Measurements from ENCODE around the gene SESTD1. TPM values are rescaled to one million over a fixed set of nuclear protein-coding genes. Genes with fewer than 3 reads are reported as not detected.

SESTD1 gene
- total RNA-seq, 1 experiment from 2014 or later = 26.8 TPM

DNA sequence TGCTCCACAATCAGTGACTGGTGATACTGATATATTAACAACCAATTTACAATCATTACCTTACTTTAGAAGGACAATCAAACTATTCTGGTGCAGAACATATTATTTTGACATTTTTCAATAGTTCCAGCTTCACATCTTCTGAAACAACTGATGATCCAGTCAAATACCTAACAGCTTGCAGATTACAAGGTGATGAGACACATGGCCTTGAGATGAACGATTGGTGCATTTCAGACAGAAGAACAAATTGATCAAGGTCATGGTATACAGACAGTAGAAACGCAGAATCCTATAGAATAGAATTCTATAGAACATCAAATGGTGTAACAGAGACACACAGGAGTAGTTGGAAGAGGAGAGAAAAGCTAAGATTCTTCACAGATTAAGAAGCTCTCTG, 24.8 kb downstream of the SESTD1 start:
- H3K9me3 ChIP-seq (replicated peaks) = no peaks in the 10 kb centered on the region
- H3K36me3 ChIP-seq = no peaks in the 10 kb centered on the region
- DNase-seq (ENCODE audit: low read depth in 1 of 2, low spot score in 2 of 2) = no peak
- H3K27me3 ChIP-seq (replicated peaks) = no peaks in the 10 kb centered on the region
- H3K27ac ChIP-seq = no peak overlapping the region
- peaks cover 5% of the 10 kb centered on the region for H3K4me1 ChIP-seq (replicated peaks)
- no peak overlapping the region for H3K4me3 ChIP-seq

DNA sequence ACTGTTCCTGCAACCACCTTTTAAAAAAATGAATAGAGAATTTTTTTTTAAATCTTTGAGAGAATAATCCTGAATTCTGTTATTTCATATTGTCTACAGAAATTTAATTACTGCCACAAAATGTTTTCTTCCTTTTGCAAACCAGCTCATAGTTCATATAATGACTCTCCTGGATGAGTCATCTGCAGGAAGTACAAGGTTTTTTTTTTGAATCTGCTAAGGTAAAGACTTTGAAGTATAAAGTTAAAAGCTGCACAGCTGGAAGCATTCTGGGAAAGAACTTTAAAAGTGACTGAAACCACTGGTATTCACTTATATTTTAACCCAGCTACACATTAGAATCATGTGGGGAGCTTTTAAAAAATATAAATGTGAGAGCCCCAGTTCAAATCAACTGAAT, 25.4 kb downstream of the SESTD1 start:
- DNase-seq (ENCODE audit: low read depth in 1 of 2, low spot score in 2 of 2) = no peak
- Histone ChIP-seq H3K27ac (no peak overlapping the region), H3K36me3 (no peaks in the 10 kb centered on the region), H3K27me3 (replicated peaks) (no peaks in the 10 kb centered on the region), H3K4me1 (replicated peaks) (peaks cover 5% of the 10 kb centered on the region), H3K9me3 (replicated peaks) (no peaks in the 10 kb centered on the region), H3K4me3 (no peak overlapping the region)

DNA sequence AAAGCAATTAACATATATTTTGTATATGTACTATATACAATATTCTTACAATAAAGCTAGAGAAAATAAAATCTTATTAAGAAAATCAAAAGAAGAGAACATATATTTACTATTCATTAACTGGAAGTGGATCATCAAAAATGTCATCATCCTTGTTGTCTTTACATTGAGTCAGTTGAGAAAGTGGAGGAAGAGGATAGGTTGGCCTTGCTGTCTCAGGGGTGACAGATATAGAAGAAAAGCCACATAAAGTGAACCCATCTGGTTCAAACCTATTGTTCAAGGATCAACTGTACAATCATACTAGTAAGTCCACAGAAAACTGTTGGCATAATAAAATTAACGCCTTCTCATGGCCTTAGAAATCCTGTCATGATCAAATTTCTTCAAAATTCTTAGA, 26.6 kb downstream of the SESTD1 start:
- Histone ChIP-seq H3K9me3 (replicated peaks) (no peaks in the 10 kb centered on the region), H3K27me3 (replicated peaks) (no peaks in the 10 kb centered on the region), H3K4me1 (replicated peaks) (peaks cover 13% of the 10 kb centered on the region), H3K4me3 (no peak overlapping the region), H3K36me3 (no peaks in the 10 kb centered on the region), H3K27ac (no peak overlapping the region)
- no peak for DNase-seq (ENCODE audit: low read depth in 1 of 2, low spot score in 2 of 2)

DNA sequence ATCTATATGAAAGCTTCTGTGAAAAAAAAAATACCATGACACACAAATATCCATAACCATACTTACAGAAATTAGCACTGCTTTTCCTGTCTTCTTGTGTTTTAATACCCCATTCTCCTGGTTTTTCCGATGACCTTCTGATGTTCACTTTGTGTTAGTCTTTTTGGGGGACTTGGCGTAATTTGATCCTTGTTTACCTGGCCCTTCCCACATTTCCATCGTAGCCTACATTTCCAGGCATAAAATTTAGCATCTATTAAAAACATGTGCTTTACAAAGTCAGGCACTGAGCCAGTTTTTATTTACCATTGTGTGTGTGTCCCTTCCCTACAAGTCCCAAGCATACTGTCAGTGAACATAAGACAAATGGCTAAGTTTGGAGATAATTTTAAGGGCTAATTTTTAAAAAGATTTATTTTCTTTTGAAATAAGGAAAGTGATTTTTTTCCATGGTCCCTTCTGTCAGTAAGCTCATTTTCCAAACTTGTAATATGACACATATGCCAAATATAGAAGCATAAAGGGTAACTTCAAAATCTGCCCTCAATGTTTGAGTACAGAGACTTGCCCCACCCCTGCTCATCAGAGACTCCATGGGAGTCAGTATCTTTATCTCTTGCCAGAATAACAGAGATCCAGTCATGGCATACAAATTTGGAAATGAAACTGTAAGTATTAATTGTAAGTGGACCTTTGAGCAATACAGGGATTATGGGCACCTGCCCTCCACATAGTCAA, 27.3 kb downstream of the SESTD1 start:
- DNase-seq (ENCODE audit: low read depth in 1 of 2, low spot score in 2 of 2) = no peak
- Histone ChIP-seq H3K27ac (no peak overlapping the region), H3K27me3 (replicated peaks) (no peaks in the 10 kb centered on the region)

DNA sequence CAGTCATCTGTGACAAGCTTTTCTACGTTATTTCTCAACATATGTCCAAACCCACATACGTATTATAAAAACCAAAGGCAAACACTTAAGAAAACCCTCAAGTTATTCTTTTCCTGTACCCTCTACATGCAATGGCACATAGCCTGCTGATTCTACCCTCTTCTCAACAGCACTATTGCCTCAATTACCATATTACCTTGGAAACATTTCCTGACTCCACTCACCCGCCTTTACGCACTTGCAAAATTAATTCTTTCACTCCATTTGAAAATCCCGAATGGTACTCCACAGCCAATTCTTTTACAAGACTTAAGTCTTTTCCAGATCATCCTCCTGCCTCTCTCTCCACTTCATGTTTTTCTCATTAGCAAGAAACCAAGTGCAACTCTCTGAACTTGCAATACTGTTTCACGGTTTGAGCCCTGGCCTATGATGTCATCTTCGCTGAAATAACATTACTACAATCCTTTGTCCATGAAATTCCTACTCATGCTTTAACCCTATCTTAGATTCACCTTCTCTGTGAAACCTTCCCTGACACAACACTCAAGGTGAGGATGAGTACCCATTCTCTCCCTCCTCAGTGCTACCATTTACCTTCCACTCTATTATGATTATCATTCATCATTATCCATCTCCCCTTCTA, 29.0 kb downstream of the SESTD1 start:
- DNase-seq (ENCODE audit: low read depth in 1 of 2, low spot score in 2 of 2) = no peak
- no peak overlapping the region for H3K27ac ChIP-seq

More for the DNA sequence above, 27.3 kb downstream of the SESTD1 start:
- H3K9me3 ChIP-seq (replicated peaks) = no peaks in the 10 kb centered on the region
- no peak overlapping the region for H3K4me3 ChIP-seq
- no peaks in the 10 kb centered on the region for H3K36me3 ChIP-seq
- peaks cover 16% of the 10 kb centered on the region for H3K4me1 ChIP-seq (replicated peaks)

DNA sequence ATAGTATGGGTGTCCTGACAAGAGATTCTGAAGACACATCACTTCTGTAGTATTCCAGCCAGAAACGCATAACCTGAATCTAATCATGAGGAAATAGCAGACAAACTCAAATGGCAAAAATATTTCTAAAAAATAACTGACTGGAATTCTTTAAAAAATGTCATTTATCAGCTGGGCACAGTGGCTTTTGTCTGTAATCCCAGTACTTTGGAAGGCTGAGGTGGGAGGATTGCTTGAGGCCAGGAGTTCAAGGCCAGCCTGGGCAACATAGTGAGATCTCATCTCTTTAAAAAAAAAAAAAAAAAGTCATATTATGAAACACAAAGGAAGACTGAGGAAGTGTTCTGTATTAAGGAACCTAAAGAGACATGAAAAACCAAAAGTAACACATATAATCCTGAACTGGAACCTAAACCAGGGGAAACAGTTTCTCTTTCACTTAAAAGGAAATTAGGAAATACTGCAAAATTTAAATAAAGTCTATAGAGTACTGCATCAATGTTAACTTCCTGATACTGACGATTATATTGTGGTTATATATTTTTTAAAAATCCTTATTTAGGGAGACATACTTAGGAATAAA, 29.9 kb downstream of the SESTD1 start:
- no peak overlapping the region for H3K27ac ChIP-seq
- peaks cover 16% of the 10 kb centered on the region for H3K4me1 ChIP-seq (replicated peaks)
- no peaks in the 10 kb centered on the region for H3K27me3 ChIP-seq (replicated peaks)
- no peak overlapping the region for H3K4me3 ChIP-seq
- no peaks in the 10 kb centered on the region for H3K36me3 ChIP-seq
- H3K9me3 ChIP-seq (replicated peaks) = no peaks in the 10 kb centered on the region
- DNase-seq (ENCODE audit: low read depth in 1 of 2, low spot score in 2 of 2) = no peak

More for the DNA sequence above, 29.0 kb downstream of the SESTD1 start:
- H3K27me3 ChIP-seq (replicated peaks) = no peaks in the 10 kb centered on the region
- H3K4me1 ChIP-seq (replicated peaks) = peaks cover 16% of the 10 kb centered on the region
- H3K9me3 ChIP-seq (replicated peaks) = no peaks in the 10 kb centered on the region
- no peak overlapping the region for H3K4me3 ChIP-seq
- H3K36me3 ChIP-seq = no peaks in the 10 kb centered on the region

DNA sequence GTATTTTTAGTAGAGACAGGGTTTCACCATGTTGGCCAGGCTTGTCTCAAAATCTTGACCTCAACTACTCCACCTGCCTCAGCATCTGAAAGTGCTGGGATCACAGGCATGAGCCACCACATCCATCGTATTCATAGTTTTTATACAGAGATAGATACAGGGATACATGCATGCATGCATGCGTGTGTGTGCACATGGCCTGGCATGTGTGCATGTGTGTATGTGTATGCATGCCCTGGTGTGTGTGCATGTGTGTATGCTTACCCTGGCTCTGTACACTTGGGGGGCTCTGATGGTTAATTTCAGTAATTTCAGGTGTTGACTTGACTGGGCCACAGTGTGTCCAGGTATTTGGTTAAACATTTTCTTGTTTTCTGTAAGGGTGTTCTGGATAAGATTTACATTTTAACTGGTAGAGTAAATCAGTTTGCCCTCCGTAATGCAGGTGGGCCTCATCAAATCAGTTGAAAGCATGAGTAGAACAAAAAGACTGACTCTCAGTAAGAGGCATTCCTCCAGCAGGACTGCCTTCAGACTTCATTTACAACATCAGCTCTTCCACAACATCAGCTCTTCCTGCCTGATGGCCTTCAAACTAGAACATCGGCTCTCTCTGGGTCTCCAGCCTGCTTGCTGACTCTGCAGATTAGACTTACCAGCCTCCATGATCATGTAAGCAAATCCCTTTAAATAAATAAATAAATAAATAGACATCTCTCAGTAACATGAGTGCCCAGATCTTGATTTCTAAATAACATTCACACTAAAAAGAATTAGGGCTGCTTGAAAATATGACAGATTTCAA, 30.8 kb downstream of the SESTD1 start:
- Histone ChIP-seq H3K36me3 (no peaks in the 10 kb centered on the region), H3K27ac (peak overlapping the region; percentile 35), H3K4me1 (replicated peaks) (peaks cover 16% of the 10 kb centered on the region), H3K4me3 (no peak overlapping the region), H3K9me3 (replicated peaks) (no peaks in the 10 kb centered on the region), H3K27me3 (replicated peaks) (no peaks in the 10 kb centered on the region)
- no peak for DNase-seq (ENCODE audit: low read depth in 1 of 2, low spot score in 2 of 2)

DNA sequence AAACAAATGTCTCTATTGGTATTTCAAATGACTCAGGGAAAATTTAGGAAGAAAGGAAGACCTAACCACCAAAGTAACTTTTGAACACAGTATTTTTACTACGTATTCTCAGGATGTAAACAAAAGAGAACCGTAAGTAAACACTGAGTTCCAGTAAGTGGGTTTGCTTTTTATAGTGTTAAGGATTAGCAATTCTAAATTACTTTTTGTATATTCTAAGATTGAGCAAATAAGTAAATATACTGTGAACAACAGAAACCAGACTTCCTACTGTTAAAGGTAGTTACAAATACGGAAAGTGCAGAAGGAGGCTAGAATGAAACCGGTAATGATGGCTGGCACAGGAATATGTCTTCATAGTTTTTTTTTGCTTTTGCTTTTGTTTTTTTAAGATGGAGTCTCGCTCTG, 31.5 kb downstream of the SESTD1 start:
- Histone ChIP-seq H3K4me1 (replicated peaks) (peaks cover 16% of the 10 kb centered on the region), H3K9me3 (replicated peaks) (no peaks in the 10 kb centered on the region), H3K27ac (peak overlapping the region; percentile 35), H3K36me3 (no peaks in the 10 kb centered on the region; the same call in 1 of the 2 replicates), H3K4me3 (peak overlapping the region; percentile 7), H3K27me3 (replicated peaks) (no peaks in the 10 kb centered on the region)
- DNase-seq (ENCODE audit: low read depth in 1 of 2, low spot score in 2 of 2) = peak in 1 of 2 experiments; percentile 59

DNA sequence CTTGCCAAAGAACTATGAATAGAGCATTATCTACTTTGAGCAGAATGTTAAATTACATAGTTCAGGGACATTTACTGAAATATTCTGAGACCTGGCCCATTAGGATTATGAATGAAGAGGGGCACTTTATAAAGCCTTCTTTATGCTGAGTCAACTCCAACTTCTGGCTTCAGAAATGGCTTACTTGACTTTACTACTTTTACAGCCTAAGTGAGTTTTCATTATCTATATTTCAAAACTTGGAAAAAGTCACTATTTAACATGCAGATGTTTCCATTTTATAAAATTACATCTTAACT, 37.7 kb downstream of the SESTD1 start:
- Histone ChIP-seq H3K36me3 (no peaks in the 10 kb centered on the region; the same call in 1 of the 2 replicates), H3K27me3 (replicated peaks) (no peaks in the 10 kb centered on the region), H3K4me3 (no peak overlapping the region), H3K27ac (no peak overlapping the region), H3K9me3 (replicated peaks) (no peaks in the 10 kb centered on the region), H3K4me1 (replicated peaks) (no peaks in the 10 kb centered on the region)
- no peak for DNase-seq (ENCODE audit: low read depth in 1 of 2, low spot score in 2 of 2)

DNA sequence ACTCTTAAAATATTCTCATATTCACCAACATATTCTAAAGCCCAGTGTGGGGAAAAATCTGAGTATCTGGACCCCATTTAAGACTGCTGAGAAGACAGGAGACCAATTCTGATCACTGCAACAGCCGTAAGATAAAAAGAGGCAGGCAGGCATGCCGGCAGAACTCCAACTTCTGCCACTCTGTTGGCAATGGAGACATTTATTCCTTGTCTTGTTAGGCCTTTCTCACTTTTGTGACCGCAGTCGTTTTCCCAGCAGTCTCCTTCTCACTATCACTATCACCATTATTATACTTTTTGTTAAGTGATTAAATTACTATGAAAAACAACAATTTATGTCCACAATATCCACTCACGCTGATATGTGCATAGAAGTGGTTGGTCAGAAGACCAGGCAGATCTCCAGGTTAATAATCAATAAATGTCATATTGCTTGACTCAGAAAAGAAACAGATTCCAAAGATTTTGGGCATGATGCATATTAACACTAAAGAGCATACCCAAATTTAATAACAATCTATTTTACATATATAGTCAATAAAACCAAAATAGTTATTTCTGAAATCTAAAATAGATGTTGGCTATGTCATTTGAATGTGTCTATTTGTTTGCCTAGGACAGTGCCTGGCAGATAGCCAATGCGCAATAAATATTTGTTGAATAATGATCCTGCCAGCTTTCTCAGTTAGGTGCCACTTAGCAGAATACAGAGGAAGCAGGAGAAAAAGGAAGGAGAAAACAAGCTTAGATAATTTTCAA, 38.2 kb downstream of the SESTD1 start:
- Histone ChIP-seq H3K36me3 (no peaks in the 10 kb centered on the region; the same call in 1 of the 2 replicates), H3K4me1 (replicated peaks) (no peaks in the 10 kb centered on the region), H3K4me3 (no peak overlapping the region), H3K9me3 (replicated peaks) (no peaks in the 10 kb centered on the region), H3K27ac (no peak overlapping the region), H3K27me3 (replicated peaks) (no peaks in the 10 kb centered on the region)
- DNase-seq (ENCODE audit: low read depth in 1 of 2, low spot score in 2 of 2) = no peak

DNA sequence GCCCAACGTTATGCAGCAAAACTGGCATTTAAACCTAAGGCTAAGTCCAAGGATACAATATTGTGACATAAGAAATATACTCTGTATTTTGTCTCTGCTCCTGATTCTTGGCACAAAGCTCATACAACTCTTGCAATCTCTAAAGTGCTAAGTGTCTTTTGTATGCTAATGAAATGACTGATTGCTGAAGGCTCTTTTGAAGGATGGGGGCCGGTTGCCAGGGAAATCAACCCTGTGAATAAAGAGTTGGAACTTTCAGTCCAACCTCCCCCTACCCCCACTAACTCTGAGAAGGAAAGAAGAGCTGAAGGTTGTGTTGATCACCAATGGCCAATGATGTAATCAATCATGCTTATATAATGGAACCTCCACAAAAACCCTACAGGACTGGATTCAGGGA, 40.3 kb downstream of the SESTD1 start:
- Histone ChIP-seq H3K4me3 (no peak overlapping the region), H3K36me3 (no peaks in the 10 kb centered on the region; the same call in 1 of the 2 replicates), H3K4me1 (replicated peaks) (no peaks in the 10 kb centered on the region), H3K27me3 (replicated peaks) (no peaks in the 10 kb centered on the region), H3K9me3 (replicated peaks) (no peaks in the 10 kb centered on the region), H3K27ac (no peak overlapping the region)
- DNase-seq (ENCODE audit: low read depth in 1 of 2, low spot score in 2 of 2) = no peak

DNA sequence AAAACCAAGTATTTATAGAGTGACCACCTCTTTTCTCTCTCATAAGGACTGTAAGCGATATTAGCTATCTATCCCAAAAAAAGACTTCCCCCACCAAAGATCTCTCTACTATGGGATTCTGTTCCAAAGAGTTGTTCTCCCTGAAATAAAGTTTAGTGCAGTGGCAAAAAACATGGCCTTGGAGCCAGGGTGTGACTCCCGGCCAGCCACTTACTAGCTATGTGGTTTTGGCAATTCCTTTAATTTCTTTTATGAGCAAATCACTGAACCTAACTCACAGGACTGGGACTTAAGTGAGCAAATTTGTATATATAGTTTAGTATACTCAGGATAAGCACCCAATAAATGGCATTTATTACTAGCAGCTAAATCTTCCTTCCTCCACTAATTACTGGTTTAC, 42.6 kb downstream of the SESTD1 start:
- Histone ChIP-seq H3K4me3 (no peak overlapping the region), H3K4me1 (replicated peaks) (no peaks in the 10 kb centered on the region), H3K27ac (no peak overlapping the region), H3K36me3 (no peaks in the 10 kb centered on the region), H3K9me3 (replicated peaks) (no peaks in the 10 kb centered on the region), H3K27me3 (replicated peaks) (no peaks in the 10 kb centered on the region)
- DNase-seq (ENCODE audit: low read depth in 1 of 2, low spot score in 2 of 2) = no peak

DNA sequence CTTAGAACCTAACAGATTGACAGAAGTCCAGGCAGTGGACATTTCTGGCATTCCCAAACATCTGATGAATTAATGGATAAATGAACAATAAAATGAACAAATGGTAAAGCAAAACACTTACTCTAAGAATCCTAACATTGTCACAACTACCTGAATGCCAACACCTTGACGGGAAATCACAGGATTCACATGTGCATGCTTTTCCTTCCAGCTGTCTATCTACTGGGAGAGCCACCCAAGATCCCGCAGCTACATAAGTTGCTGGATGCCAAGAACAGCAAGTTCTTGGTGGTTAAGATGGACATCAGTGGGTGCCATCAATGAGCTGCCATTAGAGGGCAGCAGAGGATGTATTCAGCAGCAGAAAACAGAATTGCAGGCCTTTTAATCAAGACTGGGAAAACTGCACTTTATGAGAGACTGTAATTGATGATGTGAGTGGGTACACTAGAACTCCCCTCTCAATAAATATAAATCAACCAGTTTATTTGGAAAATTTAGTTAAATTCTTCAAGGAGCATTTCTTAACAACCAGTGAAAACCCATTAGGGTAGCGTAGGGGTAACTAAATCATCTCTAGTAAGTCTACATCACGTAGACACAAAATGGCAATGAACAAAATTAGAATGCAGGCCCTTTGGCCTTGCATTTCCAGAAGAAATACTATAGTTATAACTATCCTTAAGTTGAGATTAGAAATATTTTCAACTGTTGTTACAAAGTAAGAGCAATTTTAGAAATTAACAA, 45.6 kb downstream of the SESTD1 start:
- H3K27me3 ChIP-seq (replicated peaks) = no peaks in the 10 kb centered on the region
- DNase-seq (ENCODE audit: low read depth in 1 of 2, low spot score in 2 of 2) = peak in 1 of 2 experiments; percentile 50
- no peaks in the 10 kb centered on the region; the same call in 1 of the 2 replicates for H3K9me3 ChIP-seq (replicated peaks)
- H3K4me3 ChIP-seq = no peak overlapping the region
- H3K27ac ChIP-seq = no peak overlapping the region
- no peaks in the 10 kb centered on the region for H3K36me3 ChIP-seq
- H3K4me1 ChIP-seq (replicated peaks) = no peaks in the 10 kb centered on the region

Data from SJSA1 (cell line).